Measurements from ENCODE around the gene KITLG. TPM values are rescaled to one million over a fixed set of nuclear protein-coding genes. Genes with fewer than 3 reads are reported as not detected.

KITLG gene
- total and polyA plus RNA-seq, 2 of the 8 experiments (the other 6 are each of a cell fraction or from before 2014, with no cell fraction given) = 1.3 to 7.8 TPM

DNA sequence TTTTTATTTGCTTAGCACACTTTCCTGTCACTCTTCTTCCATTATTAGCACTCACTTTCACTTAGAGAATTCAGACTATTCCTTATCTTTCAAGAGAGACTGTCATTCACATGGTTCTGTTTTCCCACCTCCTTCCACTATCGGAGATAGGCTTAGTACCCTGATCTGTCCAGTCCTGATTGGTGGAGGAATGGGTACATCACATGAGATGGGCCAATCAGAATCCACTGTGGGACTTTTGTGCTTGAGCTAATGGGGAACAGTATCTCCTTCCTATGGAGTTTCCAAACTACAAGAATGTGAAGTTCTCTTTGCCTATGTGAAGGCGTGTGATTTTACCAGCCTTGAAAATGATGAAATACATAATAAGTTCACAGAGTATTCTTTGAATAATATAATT, 4.8 kb upstream of the KITLG start:
- Histone ChIP-seq H2AK5ac (ENCODE audit: low read depth, low read length) (no peak overlapping the region), H3K9me3 (ENCODE audit: insufficient read depth in 2 of 2, low read depth in 1 of 2, low read length in 1 of 2) (peaks cover 20 to 26% of the 10 kb centered on the region in 2 experiments), H4K8ac (ENCODE audit: extremely low read depth, insufficient read depth, low read length) (no peak overlapping the region), H3K36me3 (ENCODE audit: control insufficient read depth in 2 of 4, insufficient read depth in 4 of 4, low read length in 3 of 4) (no peaks in the 10 kb centered on the region), H2BK5ac (ENCODE audit: low read depth, low read length) (no peak overlapping the region), H3K9ac (replicated peaks in 1 of 4; ENCODE audit: extremely low read depth in 1 of 4, low read depth in 3 of 4, low read length in 3 of 4) (no peak overlapping the region), H3K4me2 (ENCODE audit: insufficient read depth in 1 of 2, low read depth in 2 of 2, low read length in 2 of 2) (no peak overlapping the region), H3K18ac (ENCODE audit: extremely low read depth, low read length) (no peak overlapping the region), H3K56ac (replicated peaks; ENCODE audit: insufficient read length, low read depth, low read length) (no peak overlapping the region), H3K4me3 (ENCODE audit: extremely low read depth in 1 of 4, insufficient read depth in 2 of 4, low read depth in 3 of 4, low read length in 4 of 4) (no peak overlapping the region), H3K4ac (replicated peaks; ENCODE audit: insufficient read length, low read depth, low read length) (no peak overlapping the region), H3K14ac (ENCODE audit: insufficient read length) (no peak overlapping the region), H2BK12ac (ENCODE audit: low read depth, low read length) (no peak overlapping the region), H3K27ac (ENCODE audit: low read depth, low read length) (no peak overlapping the region), H3K27me3 (replicated peaks in 1 of 4; ENCODE audit: control insufficient read depth in 3 of 4, extremely low read depth in 1 of 4, insufficient read depth in 3 of 4, low read length in 3 of 4) (no peaks in the 10 kb centered on the region; a peak in 1 of 7 replicates), H2BK20ac (ENCODE audit: low read length) (no peak overlapping the region), H4K20me1 (replicated peaks in 1 of 2; ENCODE audit: control insufficient read depth in 1 of 2, insufficient read depth in 2 of 2, low read length in 2 of 2) (no peaks in the 10 kb centered on the region), H3K23me2 (ENCODE audit: low read depth, low read length) (no peaks in the 10 kb centered on the region; the same call in 1 of the 2 replicates), H3K23ac (ENCODE audit: insufficient read length) (no peak overlapping the region), H4K5ac (ENCODE audit: insufficient read length, low read depth, low read length) (no peak overlapping the region), H2BK120ac (replicated peaks; ENCODE audit: low read depth, low read length) (no peak overlapping the region), H2BK15ac (ENCODE audit: low read length) (no peak overlapping the region), H3K4me1 (replicated peaks in 1 of 4; ENCODE audit: control insufficient read depth in 3 of 4, insufficient read depth in 4 of 4, low read length in 3 of 4) (no peaks in the 10 kb centered on the region), H2AFZ (ENCODE audit: low read length) (no peak overlapping the region), H3K79me2 (ENCODE audit: control insufficient read depth in 1 of 2, insufficient read depth in 2 of 2, low read length in 2 of 2) (no peaks in the 10 kb centered on the region), H4K91ac (replicated peaks; ENCODE audit: insufficient read length, low read length) (no peak overlapping the region), H3K79me1 (ENCODE audit: low read depth, low read length) (no peaks in the 10 kb centered on the region)
- ChIA-PET CTCF (ENCODE audit: partially characterized antibody) (interaction anchor here (0.6 kb wide), 1 partner anchor 351 kb away, joined by 3 read pairs; no protein-coding TSS in a partner anchor), POLR2A (ENCODE audit: partially characterized antibody) (no interaction called here)
- TF ChIP-seq GABPA (IDR thresholded peaks at IDR 0.05; ENCODE audit: borderline replicate concordance, insufficient read depth, low read length) (no peak), YY1 (IDR thresholded peaks at IDR 0.05; ENCODE audit: low read depth, low read length) (no peak), TBP (IDR thresholded peaks at IDR 0.05; ENCODE audit: low read depth, low read length) (no peak), KDM4A (IDR thresholded peaks at IDR 0.05; ENCODE audit: low read depth, low read length, severe bottlenecking) (no peak)
- FAIRE-seq = no peak
- DNase-seq (ENCODE audit: low read depth in 1 of 2, low spot score in 2 of 2) = no peak
- WGBS, 2 experiments (ENCODE audit: extremely low coverage in 1 of 2, insufficient coverage in 1 of 2, insufficient read length in 1 of 2, insufficient replicate concordance in 2 of 2, low coverage in 1 of 2, low lambda C conversion rate in 2 of 2, missing lambda C conversion rate in 1 of 2) = 86% methylated on average over 2 of the region's 2 CpGs; no CpG with 5 or more reads in 1 of the 2 experiments
